Measurements from ENCODE around the gene MAP3K5. TPM values are rescaled to one million over a fixed set of nuclear protein-coding genes. Genes with fewer than 3 reads are reported as not detected.

Gene MAP3K5
- total and polyA plus RNA-seq, 9 of the 15 experiments (the other 6 are each of a cell fraction or from before 2014, with no cell fraction given), result 2.2 to 13.0 (median 9.9) TPM

DNA sequence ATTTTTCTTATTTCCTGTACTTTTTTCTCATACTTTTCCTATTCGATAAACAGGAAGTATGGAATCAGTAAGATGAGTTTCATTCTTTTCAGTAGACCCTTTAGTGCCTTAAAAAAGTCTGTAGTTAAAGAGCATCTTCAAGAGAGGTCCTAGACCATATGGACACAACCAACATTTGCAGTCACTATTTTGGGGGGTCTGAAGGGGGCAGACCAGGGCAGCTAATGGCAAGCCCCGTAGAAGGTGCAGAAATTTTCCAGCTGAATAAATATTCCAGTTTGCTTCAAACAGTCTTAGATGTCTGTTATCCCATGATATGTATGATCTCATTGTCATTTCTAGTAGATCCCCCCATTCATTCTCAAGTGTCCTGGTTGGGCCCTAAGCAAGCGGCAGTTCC lies 52.8 kb downstream of the MAP3K5 start:
- no peaks in the 10 kb centered on the region for H4K20me1 ChIP-seq (replicated peaks; ENCODE audit: control insufficient read depth, insufficient read depth, low read length)
- no TSS peak for BruUV-seq (replicated peaks)
- peaks cover 90% of the 10 kb centered on the region for H3K79me2 ChIP-seq (ENCODE audit: control insufficient read depth, insufficient read depth, low read length)
- peaks cover 7 to 75% of the 10 kb centered on the region in 2 experiments for H3K4me1 ChIP-seq (replicated peaks in 1 of 2; ENCODE audit: control insufficient read depth in 2 of 2, insufficient read depth in 2 of 2, low read length in 2 of 2)
- H3K27ac ChIP-seq (ENCODE audit: extremely low read depth, low read depth, low read length), result peak overlapping the region; percentile 73
- peak overlapping the region; percentile 62 to 63; a peak in 2 of 4 replicates for H3K9ac ChIP-seq (ENCODE audit: insufficient read depth in 1 of 2, low read depth in 2 of 2, low read length in 2 of 2)
- FAIRE-seq (no peak), ATAC-seq (peak; percentile 23), DNase-seq (ENCODE audit: extremely low read depth in 1 of 4, low spot score in 3 of 4) (no peak)
- in situ Hi-C loops (cut with MboI) (no loop called here), intact Hi-C loops (cut with micrococcal nuclease) (loop anchor here (1.0 to 5.0 kb wide), 2 partner anchors 52 to 97 kb away; no protein-coding TSS in a partner anchor)
- H3K36me3 ChIP-seq (ENCODE audit: control insufficient read depth, insufficient read depth, low read length), result no peaks in the 10 kb centered on the region; the same call in 2 of the 3 replicates
- no peak overlapping the region for H2AFZ ChIP-seq (ENCODE audit: low read depth, low read length)
- H3K9me1 ChIP-seq (ENCODE audit: control insufficient read depth, insufficient read depth, low read length), result no peaks in the 10 kb centered on the region
- 38% methylated on average over 3 of the region's 3 CpGs for WGBS (ENCODE audit: insufficient coverage, low coverage, missing lambda C conversion rate)
- no peaks in the 10 kb centered on the region for H3K27me3 ChIP-seq (ENCODE audit: control insufficient read depth in 2 of 2, insufficient read depth in 2 of 2, low read length in 2 of 2)
- H3K4me3 ChIP-seq, result no peak overlapping the region
- ChIA-PET CTCF (ENCODE audit: low intra/inter-chr PET ratio) (no interaction called here), POLR2A (interaction anchor here (0.9 to 2.0 kb wide), 5 partner anchors 10 to 53 kb away, joined by 3 to 6 read pairs (median 5); partner anchors contain the start of gene MAP3K5)
- peaks cover 6% of the 10 kb centered on the region; the same call in 1 of the 2 replicates for H3K9me3 ChIP-seq (replicated peaks; ENCODE audit: control insufficient read depth, insufficient read depth, low read depth, low read length)
- peak overlapping the region; percentile 76; the same call in 1 of the 2 replicates for H3K4me2 ChIP-seq (ENCODE audit: insufficient read depth, low read length)
- TF ChIP-seq ZNF354B (CRISPR knock-in tag; IDR thresholded peaks at IDR 0.05) (no peak), RAD21 (CRISPR knock-in tag; conservative IDR thresholded peaks at IDR 0.05 in 1 of 2, IDR thresholded peaks at IDR 0.05 in 1 of 2) (peak; percentile 39 to 67), CREB3 (tag; conservative IDR thresholded peaks at IDR 0.05; ENCODE audit: low read depth) (no peak), PHB2 (IDR thresholded peaks at IDR 0.05; ENCODE audit: low read depth) (no peak), ZSCAN29 (IDR thresholded peaks at IDR 0.05) (no peak), HDAC8 (tag; IDR thresholded peaks at IDR 0.05) (no peak), ZBTB11 (CRISPR knock-in tag; IDR thresholded peaks at IDR 0.05) (no peak), RB1 (IDR thresholded peaks at IDR 0.05; ENCODE audit: low read depth) (no peak), GATAD2B (IDR thresholded peaks at IDR 0.05; ENCODE audit: borderline replicate concordance) (0 out of 2 replicates have a peak, but pooled peaks have one; percentile 7), MTA3 (IDR thresholded peaks at IDR 0.05; ENCODE audit: borderline replicate concordance) (no peak)
- TF ChIP-seq, protein P1, sequence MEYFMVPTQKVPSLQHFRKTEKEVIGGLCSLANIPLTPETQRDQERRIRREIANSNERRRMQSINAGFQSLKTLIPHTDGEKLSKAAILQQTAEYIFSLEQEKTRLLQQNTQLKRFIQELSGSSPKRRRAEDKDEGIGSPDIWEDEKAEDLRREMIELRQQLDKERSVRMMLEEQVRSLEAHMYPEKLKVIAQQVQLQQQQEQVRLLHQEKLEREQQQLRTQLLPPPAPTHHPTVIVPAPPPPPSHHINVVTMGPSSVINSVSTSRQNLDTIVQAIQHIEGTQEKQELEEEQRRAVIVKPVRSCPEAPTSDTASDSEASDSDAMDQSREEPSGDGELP (CRISPR knock-in tag; IDR thresholded peaks at IDR 0.05; ENCODE audit: borderline replicate concordance), result 0 out of 2 replicates have a peak, but pooled peaks have one; percentile 14
